HG02981 (cell line): ENCODE measurements around the gene SNRPN.
"Not testable (repeated sequence)": the region's sequence is repeated elsewhere in the genome, so short reads cannot be mapped to it uniquely, and the experiment has no call there.

ENCODE experiments used
- ATAC-seq: cut with Tn5 transposase; IDR thresholded peaks from one replicate; pipeline ENCODE4 v1.9.1; 2021; ENCODE audit warnings: mild to moderate bottlenecking, moderate library complexity; ENCODE audit not compliant: unreplicated experiment

The SNRPN gene

GRCh38 chr15:24966364-24967103 lies 11.7 kb downstream of the SNRPN start:
- no peak for ATAC-seq

- no peak for ATAC-seq
These were observed 16.3 kb downstream of the SNRPN start for GRCh38 chr15:24971052-24971451.

DNA sequence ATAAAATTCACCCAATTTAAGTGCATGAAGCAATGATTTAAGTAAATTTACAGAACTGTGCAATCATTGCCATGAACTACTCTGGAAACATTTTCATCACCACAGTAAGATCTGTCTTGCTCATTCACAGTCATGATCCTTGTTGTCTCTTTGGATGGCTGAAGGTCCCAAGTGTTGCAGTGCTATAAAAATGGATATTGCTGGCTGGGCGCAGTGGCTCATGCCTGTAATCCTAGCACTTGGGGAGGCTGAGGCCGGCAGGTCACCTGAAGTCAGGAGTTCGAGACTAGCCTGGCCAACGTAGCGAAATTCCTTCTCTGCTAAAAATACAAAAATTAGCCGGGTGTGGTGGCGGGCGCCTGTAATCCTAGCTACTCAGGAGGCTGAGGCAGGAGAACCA lies 17.0 kb downstream of the SNRPN start:
- no peak for ATAC-seq

- ATAC-seq = not testable (repeated sequence)
These were observed 17.9 kb downstream of the SNRPN start for GRCh38 chr15:24972707-24973106.

DNA sequence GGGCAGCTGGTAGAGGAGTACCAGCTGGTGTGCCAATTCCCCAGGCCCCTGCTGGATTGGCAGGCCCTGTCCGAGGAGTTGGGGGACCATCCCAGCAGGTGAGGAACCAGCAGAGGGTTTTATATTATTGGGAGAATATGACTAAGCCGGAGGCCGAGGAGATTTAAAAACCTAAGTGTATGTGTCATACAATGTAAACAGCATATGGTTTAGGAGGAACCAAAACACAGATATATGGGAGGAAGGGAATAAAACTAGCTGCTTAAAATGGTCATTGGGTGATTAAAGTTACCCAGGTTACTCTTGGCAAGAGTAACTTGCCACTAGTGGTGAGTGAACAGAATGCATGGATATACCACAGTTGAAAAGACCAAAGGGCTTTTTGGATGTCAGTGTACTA lies 22.1 kb downstream of the SNRPN start:
- ATAC-seq = no peak

GRCh38 chr15:24977686-24978085 lies 22.9 kb downstream of the SNRPN start:
- no peak for ATAC-seq

GRCh38 chr15:24985224-24985623 lies 30.4 kb downstream of the SNRPN start:
- ATAC-seq = no peak

DNA sequence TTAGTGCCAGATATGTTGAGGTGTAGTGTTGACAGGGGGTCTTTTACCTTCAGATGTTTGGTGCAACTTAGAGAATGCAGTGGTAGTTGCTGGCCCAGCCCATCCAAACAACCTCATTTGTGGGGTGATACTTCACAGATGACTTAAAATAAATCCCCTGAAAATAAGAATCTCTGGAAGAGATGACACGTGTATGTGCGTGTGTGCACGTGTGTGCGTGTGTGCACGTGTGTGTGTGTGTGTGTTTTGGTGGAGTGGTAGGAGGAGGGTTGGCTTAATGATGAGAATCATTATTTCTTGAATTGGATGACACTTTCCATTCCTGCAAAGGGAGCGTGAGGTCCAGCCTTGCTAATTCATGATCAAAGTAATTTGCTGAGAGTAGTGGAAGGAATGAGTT lies 31.9 kb downstream of the SNRPN start:
- ATAC-seq = no peak

GRCh38 chr15:25019434-25019833 lies 64.6 kb downstream of the SNRPN start:
- no peak for ATAC-seq

DNA sequence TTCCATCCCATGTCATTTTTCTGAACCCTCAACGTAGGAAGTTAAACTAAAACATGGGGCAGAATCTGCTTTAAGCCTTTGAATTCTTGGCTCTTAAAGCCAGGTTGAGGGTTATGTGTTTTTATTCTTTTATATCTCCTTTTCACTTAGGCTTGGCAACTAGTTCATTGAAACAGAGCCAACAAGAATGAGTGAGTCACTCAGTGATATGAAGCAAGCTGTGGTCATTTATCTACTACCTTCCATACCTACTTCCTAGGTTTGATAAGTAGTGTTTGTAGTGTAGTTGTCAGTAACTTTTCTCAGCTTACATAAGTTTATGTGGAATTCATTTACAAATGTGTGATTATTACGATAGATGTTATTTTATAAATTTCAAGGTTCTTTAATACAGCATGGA lies 67.4 kb downstream of the SNRPN start:
- no peak for ATAC-seq
